ENCODE measurements around the gene THRAP3.

Gene THRAP3

DNA sequence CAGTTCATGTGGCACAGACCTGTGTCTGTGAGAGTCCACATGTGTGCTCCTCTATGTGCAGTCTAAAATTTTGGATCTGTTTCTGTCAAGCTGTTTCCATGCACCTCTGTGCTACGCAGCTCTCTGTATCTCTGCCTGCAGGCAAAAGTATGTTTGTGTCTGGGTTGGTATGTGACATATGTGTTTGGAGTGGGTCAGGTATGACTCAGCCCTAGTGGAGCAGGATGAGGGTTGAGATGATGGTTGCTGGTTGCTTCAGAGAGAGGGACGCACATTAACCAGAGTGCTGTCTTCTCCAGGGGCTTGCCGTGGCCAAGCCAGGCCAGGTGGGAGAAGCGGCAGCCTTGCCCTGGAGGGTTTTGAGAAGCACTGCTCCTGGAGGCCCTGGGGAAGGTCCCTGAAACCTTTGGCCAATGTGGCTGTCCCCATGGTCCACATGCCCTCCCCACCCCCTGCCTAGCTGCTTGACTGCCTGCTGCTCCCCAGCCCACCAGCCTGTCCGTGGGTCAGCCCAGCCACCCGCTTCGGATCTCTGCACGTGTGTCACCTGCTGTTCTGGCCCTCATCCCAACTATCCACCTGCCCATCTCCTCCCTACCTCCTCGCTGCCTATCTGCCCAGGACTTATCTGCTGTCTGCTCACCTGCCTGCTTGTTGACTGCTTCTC is 103.3 kb downstream of the THRAP3 start:
- no peak for DNase-seq (ENCODE audit: low read depth)

- DNase-seq (ENCODE audit: low read depth): no peak
Measured at GRCh38 chr1:36328088-36328480, 103.8 kb downstream of the THRAP3 start.

- DNase-seq (ENCODE audit: low read depth): no peak
Measured at GRCh38 chr1:36328713-36329112, 104.5 kb downstream of the THRAP3 start.

DNA sequence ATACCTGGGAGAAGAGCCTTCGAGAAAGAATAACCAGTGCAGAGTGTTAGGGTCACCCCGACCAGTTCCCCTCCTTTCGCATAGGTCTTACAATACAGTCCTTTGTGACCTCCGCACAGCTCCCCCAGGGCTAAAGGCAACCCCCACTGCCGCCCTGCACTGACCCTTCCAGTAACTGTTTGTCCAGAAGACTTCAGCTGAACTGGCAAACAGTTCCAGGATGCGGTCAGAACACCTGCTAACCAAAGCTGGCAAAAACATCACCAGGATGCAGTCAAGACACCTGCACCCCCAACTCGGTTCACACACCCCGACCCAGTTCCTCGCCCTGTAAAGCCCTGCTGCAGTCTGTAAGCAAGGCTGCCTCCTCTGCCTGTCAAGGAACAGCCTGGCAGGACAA is 105.6 kb downstream of the THRAP3 start:
- no peak for DNase-seq (ENCODE audit: low read depth)

- DNase-seq (ENCODE audit: low read depth): no peak
Measured at GRCh38 chr1:36330940-36331339, 106.7 kb downstream of the THRAP3 start.

GRCh38 chr1:36337830-36338229 is 113.6 kb downstream of the THRAP3 start:
- DNase-seq (ENCODE audit: low read depth): no peak

DNA sequence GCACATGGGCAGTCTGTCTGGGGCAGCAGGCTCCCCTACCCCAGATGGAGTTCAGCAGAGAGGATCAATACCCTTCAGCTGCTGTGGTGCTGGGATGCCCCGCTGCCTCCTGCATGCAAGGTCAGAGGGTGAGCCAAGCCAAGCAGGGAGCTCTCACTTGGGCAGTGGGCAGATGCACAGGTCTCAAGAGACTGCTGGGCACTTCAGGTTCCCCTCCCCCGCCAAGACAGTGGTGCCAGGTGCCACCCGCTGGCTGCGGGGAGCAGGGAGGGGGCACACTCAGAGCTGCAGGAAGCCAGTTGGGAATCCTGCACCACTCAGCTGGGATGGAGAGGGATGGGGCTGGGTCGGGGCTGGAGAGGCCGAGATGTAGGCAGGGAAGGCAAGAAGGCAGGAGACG is 115.0 kb downstream of the THRAP3 start:
- DNase-seq (ENCODE audit: low read depth): no peak

DNA sequence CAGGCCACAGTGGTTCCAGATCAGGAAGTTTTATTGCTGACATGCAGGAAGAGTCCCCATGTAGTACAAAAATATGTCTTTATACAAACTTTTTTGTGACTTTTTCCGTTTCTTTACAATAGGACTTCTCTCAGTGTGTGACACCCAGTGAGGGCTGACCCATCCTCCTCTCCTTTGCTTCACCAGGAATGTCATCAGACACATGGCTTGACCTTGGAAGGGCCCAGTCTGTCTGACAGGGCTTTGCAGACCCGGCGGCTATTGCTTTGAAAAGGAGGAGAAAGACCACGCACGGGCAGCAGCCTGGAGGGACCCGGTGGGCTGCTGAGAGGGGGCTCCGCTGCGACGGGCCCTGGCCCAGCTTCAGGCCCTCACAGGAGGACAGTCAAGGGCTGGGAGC is 115.4 kb downstream of the THRAP3 start:
- no peak for DNase-seq (ENCODE audit: low read depth)

GRCh38 chr1:36341626-36342320 is 117.5 kb downstream of the THRAP3 start:
- no peak for DNase-seq (ENCODE audit: low read depth)

DNA sequence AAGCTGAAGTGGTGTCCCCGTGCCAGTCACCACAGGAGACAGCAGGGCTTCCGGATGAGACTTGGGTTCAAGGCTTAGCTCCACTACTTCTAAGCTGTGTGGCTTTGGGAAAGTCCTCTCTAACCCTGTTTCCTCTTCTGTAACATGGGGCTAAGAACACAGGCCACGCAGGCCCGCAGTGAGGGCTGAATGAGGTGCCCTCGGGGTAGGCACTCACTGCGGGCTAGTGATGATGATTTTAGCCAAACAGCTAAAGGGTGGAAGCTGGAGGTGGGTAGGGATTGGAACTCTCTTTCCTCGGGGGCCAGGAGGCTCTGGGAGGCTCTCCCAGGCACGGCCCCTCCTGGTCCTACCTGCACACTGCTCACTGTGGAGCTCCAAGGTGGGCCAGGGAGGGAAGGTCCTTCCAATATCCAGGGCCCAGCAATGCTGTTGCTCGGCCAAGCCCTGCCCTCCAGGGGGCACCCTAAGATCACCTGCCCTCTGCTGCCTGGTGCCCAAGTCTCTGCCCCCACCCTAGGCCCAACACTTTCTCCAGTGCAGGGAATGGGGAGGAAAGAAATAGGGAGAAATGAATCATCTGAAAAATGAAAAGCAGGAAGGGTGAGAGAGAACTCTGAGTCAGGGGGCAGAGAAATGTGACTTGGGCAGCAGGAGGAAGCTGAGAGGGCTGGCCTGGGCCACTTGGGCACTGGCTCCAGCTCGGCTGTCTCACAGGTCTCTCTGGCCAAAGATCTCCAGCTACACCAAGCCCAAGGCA is 118.4 kb downstream of the THRAP3 start:
- peak; percentile 44 for DNase-seq (ENCODE audit: low read depth)

DNA sequence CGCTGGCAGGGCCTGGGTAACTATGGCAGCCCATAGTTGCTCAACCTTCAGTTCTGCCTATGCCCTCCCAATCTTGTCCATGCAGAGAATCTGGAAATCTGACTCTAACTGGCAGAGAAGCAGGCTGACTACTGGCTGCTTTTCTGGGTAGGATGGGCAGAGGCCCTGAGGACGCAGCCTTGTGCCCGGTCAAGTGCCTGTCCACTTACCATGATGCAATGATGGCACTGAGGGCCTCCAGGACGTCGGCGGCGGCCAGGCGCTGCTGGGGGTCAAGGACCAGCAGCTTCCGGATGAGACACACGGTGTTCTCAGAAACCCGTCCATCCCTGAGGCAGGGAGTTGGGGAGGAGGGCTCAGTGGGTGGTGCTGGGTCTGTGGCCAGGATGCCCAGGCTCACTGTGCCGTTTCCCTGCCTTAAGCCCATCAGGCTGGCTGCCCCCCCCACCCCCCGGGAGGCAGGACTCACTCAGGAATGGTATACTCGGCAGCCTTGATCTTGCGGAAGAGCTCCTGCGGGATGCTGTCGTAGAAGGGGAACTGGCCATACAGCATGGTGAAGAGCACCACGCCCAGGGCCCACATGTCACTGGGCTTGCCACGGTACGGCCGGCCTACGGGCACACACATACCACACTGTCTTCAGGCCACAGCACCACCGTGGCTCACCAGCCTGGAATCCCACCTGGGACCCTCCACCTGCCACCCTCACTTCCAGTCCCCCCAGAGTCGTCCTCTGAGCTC is 119.6 kb downstream of the THRAP3 start:
- DNase-seq (ENCODE audit: low read depth): no peak

DNA sequence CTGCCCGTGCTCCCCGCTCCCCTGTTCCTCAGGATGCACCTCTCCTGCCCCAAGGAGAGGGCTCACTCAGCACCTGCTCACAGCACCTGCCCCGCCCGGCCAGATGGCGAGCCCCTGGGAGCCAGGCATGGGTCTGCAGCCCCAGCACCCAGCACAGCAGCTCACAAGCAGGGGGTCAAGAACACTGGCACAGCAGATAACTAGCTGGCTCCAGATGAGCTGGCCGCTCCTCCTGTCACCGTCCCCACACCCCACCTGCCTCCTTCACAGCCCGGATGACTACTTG is 120.1 kb downstream of the THRAP3 start:
- DNase-seq (ENCODE audit: low read depth): no peak

GRCh38 chr1:36345353-36345752 is 121.1 kb downstream of the THRAP3 start:
- DNase-seq (ENCODE audit: low read depth): no peak

DNA sequence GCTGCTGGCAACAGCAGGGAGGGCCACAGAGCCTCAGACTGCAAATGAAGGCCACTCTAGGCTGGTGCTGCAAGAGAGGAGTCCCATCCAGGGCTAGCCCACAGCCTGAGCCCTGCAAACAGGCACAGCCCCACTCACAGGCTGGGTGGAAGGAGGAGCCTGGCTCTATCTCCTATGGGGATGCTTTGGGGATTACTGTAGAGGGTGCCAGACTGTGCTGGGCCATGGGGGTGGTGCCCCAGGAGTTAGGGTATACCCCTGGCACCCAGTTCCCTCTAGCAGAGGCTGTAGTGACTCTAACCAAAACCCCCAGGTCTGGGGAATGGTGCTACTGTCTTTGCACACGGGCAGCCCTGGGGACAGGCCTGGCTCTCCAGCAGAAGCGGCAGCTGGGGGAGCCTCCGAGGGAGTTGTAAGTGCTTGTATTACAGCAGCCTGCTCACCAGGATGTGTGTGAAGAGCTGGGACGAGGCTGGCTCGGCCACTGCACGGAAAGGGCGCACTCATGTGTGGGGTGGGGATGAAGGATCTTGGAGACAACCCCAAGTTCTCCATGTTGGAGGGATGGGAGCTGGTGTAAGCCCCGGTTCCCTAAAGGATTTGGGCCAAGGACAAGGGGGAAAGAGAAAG is 122.6 kb downstream of the THRAP3 start:
- DNase-seq (ENCODE audit: low read depth): no peak

GRCh38 chr1:36349241-36349671 is 125.0 kb downstream of the THRAP3 start:
- DNase-seq (ENCODE audit: low read depth): no peak

DNA sequence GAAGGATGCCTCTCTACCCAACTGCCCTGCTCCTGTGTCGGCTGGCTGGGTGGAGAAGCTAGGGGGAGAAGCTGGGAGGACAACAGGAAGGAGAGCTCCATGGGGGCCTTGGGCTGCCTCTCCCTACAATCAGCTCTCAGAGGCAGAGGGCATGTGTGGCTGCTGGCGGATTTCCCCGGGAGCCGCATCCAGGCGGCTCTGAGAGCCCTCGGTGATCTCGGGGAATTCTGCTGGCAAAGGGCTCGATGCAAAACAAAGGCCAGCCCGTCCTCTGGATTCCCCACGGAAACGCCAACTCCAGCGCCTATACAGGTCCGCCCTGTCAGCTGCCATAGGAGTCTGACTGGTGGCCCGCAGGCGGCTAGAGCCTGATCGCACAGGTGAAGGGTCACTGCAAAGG is 125.6 kb downstream of the THRAP3 start:
- no peak for DNase-seq (ENCODE audit: low read depth)

GRCh38 chr1:36350659-36351226 is 126.5 kb downstream of the THRAP3 start:
- DNase-seq (ENCODE audit: low read depth): no peak

DNA sequence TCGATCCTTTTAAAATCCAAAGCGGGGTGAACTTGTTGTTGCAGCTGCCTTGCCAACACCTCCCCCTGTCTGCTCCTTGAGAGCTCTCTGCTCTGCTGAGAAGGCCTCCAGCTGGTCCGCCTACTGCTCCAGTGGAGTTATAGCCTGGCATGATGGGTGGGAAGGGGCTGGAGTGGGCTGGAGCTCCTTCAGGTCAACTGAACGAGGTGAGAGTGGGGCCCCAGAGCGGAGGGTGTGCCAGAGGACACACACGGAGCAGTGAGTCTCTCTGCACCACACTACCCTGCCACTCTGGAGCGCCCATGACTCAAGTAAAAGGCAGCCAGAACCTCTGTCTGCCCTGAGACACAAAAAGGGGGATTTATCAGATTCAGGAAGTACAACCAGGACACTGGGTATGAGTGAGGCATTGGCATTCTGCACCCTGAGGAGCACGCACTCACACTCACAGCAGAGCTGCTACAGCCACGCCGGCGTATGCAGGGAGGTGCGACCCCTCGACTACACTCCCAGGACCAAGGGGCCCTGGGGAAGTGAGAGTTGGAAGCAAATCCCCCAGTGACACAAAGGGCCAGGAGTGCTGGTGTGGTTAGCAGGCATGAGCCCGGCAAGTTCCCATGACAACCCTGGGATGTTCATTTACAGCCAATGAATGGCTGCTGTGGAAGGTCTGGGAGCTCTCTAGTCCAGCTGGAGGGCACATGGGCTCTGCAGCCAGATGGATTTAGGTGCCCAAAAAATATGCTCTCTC is 127.2 kb downstream of the THRAP3 start:
- no peak for DNase-seq (ENCODE audit: low read depth)

DNA sequence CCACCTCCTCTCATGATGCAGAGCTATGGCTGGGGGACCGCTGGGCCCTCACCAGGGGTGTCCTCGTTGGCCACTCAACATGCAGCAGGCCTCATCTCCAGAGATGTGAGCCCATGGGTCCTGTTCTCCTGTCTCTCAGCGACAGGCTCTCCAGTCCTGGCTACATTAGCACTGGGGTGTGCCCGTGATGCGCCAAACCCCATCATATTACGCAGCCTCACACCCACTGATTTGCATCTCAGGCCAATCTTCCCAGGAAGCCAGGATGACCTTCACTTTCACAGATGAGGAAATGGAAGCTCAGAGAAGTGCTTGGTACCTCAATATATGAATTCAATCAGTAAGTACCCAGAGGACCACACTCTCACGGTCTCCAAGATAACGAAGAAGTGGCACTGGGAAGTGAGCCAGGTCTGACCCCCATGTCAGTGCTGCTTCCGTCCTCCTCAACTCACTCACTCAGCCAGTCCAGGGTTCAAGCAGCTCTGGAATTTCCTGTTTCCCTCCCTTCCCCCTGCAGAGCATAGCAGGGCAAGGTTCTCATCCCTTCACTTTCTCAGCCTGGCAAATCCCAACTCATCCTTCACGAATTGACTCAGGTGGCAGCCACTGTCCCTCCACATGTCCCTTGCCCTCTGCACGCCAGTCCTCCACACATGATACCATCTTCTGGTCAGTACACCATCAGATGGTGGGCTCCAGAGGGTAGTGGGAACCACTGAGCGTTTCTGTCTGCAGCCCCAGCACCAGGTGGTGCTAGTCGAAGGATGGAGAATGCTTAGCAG is 128.1 kb downstream of the THRAP3 start:
- no peak for DNase-seq (ENCODE audit: low read depth)
